NCI-H1436 (cell line): ENCODE measurements around the gene TRPC1.
"Not testable (repeated sequence)": the region's sequence is repeated elsewhere in the genome, so short reads cannot be mapped to it uniquely, and the experiment has no call there.

Experiments
- DNase-seq: peaks from one replicate; lab custom pipeline; 2025; lab: John Stamatoyannopoulos, UW

The TRPC1 gene

GRCh38 chr3:142723968-142724681 lies at the start of gene TRPC1:
TSS of gene TRPC1 (plus strand) at chr3:142724034. CDS start at chr3:142724560, 526 bp downstream.
- DNase-seq = peak; percentile 93

- DNase-seq = no peak
Measured at GRCh38 chr3:142676151-142676550, 47.7 kb upstream of the TRPC1 start.

- no peak for DNase-seq
Measured at GRCh38 chr3:142680710-142681109, 43.1 kb upstream of the TRPC1 start.

- DNase-seq = no peak
Measured at GRCh38 chr3:142690613-142691012, 33.2 kb upstream of the TRPC1 start.

GRCh38 chr3:142691527-142691926 lies 32.3 kb upstream of the TRPC1 start:
- no peak for DNase-seq

- DNase-seq = no peak
Measured at GRCh38 chr3:142693136-142693853, 30.5 kb upstream of the TRPC1 start.

GRCh38 chr3:142694225-142694624 lies 29.6 kb upstream of the TRPC1 start:
- DNase-seq = no peak

GRCh38 chr3:142705198-142705597 lies 18.6 kb upstream of the TRPC1 start:
- DNase-seq = peak; percentile 39

- no peak for DNase-seq
Measured at GRCh38 chr3:142706321-142707127, 17.3 kb upstream of the TRPC1 start.

GRCh38 chr3:142709207-142709606 lies 14.6 kb upstream of the TRPC1 start:
- DNase-seq = no peak

- DNase-seq = not testable (repeated sequence)
Measured at GRCh38 chr3:142714882-142715281, 9.0 kb upstream of the TRPC1 start.

- DNase-seq = no peak
Measured at GRCh38 chr3:142716102-142716501, 7.7 kb upstream of the TRPC1 start.

- no peak for DNase-seq
Measured at GRCh38 chr3:142723665-142723967, 218 bp upstream of the TRPC1 start.

- peak; percentile 31 for DNase-seq
Measured at GRCh38 chr3:142724682-142725356, 985 bp downstream of the TRPC1 start.

GRCh38 chr3:142725357-142725739 lies 1.5 kb downstream of the TRPC1 start:
- no peak for DNase-seq

GRCh38 chr3:142726017-142726416 lies 2.2 kb downstream of the TRPC1 start:
- DNase-seq = no peak

- no peak for DNase-seq
Measured at GRCh38 chr3:142732066-142732465, 8.2 kb downstream of the TRPC1 start.

- no peak for DNase-seq
Measured at GRCh38 chr3:142734834-142735233, 11.0 kb downstream of the TRPC1 start.

GRCh38 chr3:142735462-142735861 lies 11.6 kb downstream of the TRPC1 start:
- peak; percentile 12 for DNase-seq

- DNase-seq = no peak
Measured at GRCh38 chr3:142738396-142738795, 14.6 kb downstream of the TRPC1 start.

- no peak for DNase-seq
Measured at GRCh38 chr3:142746646-142747045, 22.8 kb downstream of the TRPC1 start.

- not testable (repeated sequence) for DNase-seq
Measured at GRCh38 chr3:142750531-142750930, 26.7 kb downstream of the TRPC1 start.
